K562 (cell line): ENCODE data around the gene RFT1.

ENCODE experiments used
- ATF1 ChIP-seq, 2 experiments: fragments of 450-650 bp in 1 of 2; IDR thresholded peaks; 2 replicates each; pipeline ENCODE4 v1.6.1; 2016; ENCODE audit warnings: missing compliant biosample characterization in 1 of 2, missing genetic modification characterization in 1 of 2
- ERF ChIP-seq: fragments of 450-650 bp; formaldehyde crosslinking; IDR thresholded peaks from 2 replicates; pipeline ENCODE4 v1.4.0; 2020; ENCODE audit warnings: mild to moderate bottlenecking, mixed read lengths
- HIVEP1 ChIP-seq: fragments of 250-450 bp; sonication (Bioruptor Pico); IDR thresholded peaks from 2 replicates; pipeline ENCODE4 v1.4.0; 2020; ENCODE audit warnings: mild to moderate bottlenecking
- NR2C2 ChIP-seq, 2 experiments: fragments of 200-800 bp in 1 of 2; sonication (Bioruptor generic) in 1 of 2; sonication (generic) in 1 of 2; formaldehyde crosslinking in 1 of 2; IDR thresholded peaks; 2 replicates each; pipeline versions ENCODE4 v1.6.1 to v1.8.0; 2016 to 2022; ENCODE audit warnings: mild to moderate bottlenecking in 1 of 2, missing compliant biosample characterization in 1 of 2, missing genetic modification characterization in 1 of 2, missing genetic modification reagents in 1 of 2
- POLR2A ChIP-seq: fragments of 450-650 bp; conservative IDR thresholded peaks from 2 replicates; pipeline ENCODE4 v1.6.1; 2016
- PPARD ChIP-seq: fragments of 250-450 bp; sonication (Bioruptor Pico); IDR thresholded peaks from 2 replicates; pipeline ENCODE4 v1.8.0; 2022; ENCODE audit warnings: inconsistent platforms, mild to moderate bottlenecking, moderate library complexity
- RCOR1 ChIP-seq, 2 experiments: IDR thresholded peaks; 2 replicates each; pipeline ENCODE4 v1.6.1; 2012; ENCODE audit warnings: low read depth in 2 of 2, low read length in 2 of 2, borderline replicate concordance in 1 of 2, improper control_type of control experiment in 1 of 2
- SMC3 ChIP-seq: conservative IDR thresholded peaks from 2 replicates; pipeline ENCODE4 v1.6.1; 2011; ENCODE audit warnings: low read depth, low read length, improper control_type of control experiment; ENCODE audit not compliant: insufficient read depth
- TAF1 ChIP-seq: IDR thresholded peaks from 2 replicates; pipeline ENCODE4 v1.6.1; 2011; ENCODE audit warnings: mild to moderate bottlenecking, low read length, moderate library complexity; ENCODE audit not compliant: insufficient read depth, control insufficient read depth, severe bottlenecking; ENCODE audit errors: extremely low read depth
- THRAP3 ChIP-seq: fragments of 450-650 bp; IDR thresholded peaks from 2 replicates; pipeline ENCODE4 v1.6.1; 2016; ENCODE audit warnings: mild to moderate bottlenecking, inconsistent platforms, borderline replicate concordance
- TOE1 ChIP-seq, 2 experiments: fragments of 450-650 bp in 1 of 2; sonication (generic) in 1 of 2; formaldehyde crosslinking in 1 of 2; IDR thresholded peaks; 2 replicates each; pipeline versions ENCODE4 v1.7.1 to v1.8.0; 2016 to 2022; ENCODE audit warnings: borderline replicate concordance in 2 of 2, mild to moderate bottlenecking in 2 of 2, antibody characterized with exemption in 1 of 2, inconsistent platforms in 1 of 2, low read depth in 1 of 2, missing genetic modification reagents in 1 of 2, moderate library complexity in 1 of 2
- YBX1 ChIP-seq: fragments of 450-650 bp; IDR thresholded peaks from 2 replicates; pipeline ENCODE4 v1.7.1; 2016; ENCODE audit warnings: mild to moderate bottlenecking
- ZNF274 ChIP-seq: IDR thresholded peaks from 2 replicates; pipeline ENCODE4 v1.6.1; 2011; ENCODE audit warnings: low read depth, mild to moderate bottlenecking, low read length, moderate library complexity, borderline replicate concordance
- TF ChIP-seq, protein P1 (sequence below), 3 experiments: IDR thresholded peaks in 2 of 3; conservative IDR thresholded peaks in 1 of 3; 2 replicates each; pipeline ENCODE4 v1.5.1; 2011 to 2012; ENCODE audit warnings: low read length in 3 of 3, mild to moderate bottlenecking in 3 of 3, control low read depth in 2 of 3, improper control_type of control experiment in 1 of 3, inconsistent platforms in 1 of 3, low read depth in 1 of 3, mixed read lengths in 1 of 3, moderate library complexity in 1 of 3; ENCODE audit not compliant: insufficient read depth in 2 of 3

DNA sequence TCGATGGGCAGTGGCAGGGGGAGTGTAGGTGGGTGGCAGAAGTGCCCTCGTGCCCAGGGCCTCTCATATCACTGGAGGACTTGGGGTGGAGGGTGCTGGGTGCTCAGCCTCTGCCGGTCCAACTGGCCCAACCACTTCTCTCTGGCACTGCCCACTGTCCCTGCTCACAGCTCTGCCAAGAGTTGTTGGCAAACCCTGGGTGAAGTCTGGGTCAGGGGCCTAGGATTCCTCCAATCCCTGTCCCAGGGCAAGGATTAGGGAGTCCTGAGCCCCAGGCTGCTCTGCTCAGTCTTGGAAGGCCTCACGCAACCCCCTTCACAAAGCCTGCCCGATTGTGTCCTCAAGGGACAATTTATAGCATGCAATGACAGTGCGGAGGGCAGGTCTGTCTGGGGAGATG lies 25.5 kb upstream of the RFT1 start:
- TF ChIP-seq POLR2A: no peak
- no peak for TF ChIP-seq NR2C2 (CRISPR knock-in tag; IDR thresholded peaks at IDR 0.05)
- TF ChIP-seq NR2C2 (tag; IDR thresholded peaks at IDR 0.05): no peak
- no peak for TF ChIP-seq TOE1 (IDR thresholded peaks at IDR 0.05; ENCODE audit: borderline replicate concordance)
- TF ChIP-seq TOE1 (CRISPR knock-in tag; IDR thresholded peaks at IDR 0.05; ENCODE audit: borderline replicate concordance, low read depth): no peak
- TF ChIP-seq RCOR1 (IDR thresholded peaks at IDR 0.05; ENCODE audit: borderline replicate concordance in 1 of 2, low read depth in 2 of 2, low read length in 2 of 2): no peak
- no peak for TF ChIP-seq SMC3
- TF ChIP-seq TAF1: no peak
- TF ChIP-seq YBX1: no peak
- TF ChIP-seq ATF1 (CRISPR knock-in tag; IDR thresholded peaks at IDR 0.05): no peak
- no peak for TF ChIP-seq ATF1 (tag; IDR thresholded peaks at IDR 0.05)
- no peak for TF ChIP-seq ERF (CRISPR knock-in tag)
- no peak for TF ChIP-seq ZNF274
- TF ChIP-seq THRAP3: no peak
- TF ChIP-seq PPARD (CRISPR knock-in tag): no peak
- no peak for TF ChIP-seq HIVEP1 (CRISPR knock-in tag)
- TF ChIP-seq, protein P1, sequence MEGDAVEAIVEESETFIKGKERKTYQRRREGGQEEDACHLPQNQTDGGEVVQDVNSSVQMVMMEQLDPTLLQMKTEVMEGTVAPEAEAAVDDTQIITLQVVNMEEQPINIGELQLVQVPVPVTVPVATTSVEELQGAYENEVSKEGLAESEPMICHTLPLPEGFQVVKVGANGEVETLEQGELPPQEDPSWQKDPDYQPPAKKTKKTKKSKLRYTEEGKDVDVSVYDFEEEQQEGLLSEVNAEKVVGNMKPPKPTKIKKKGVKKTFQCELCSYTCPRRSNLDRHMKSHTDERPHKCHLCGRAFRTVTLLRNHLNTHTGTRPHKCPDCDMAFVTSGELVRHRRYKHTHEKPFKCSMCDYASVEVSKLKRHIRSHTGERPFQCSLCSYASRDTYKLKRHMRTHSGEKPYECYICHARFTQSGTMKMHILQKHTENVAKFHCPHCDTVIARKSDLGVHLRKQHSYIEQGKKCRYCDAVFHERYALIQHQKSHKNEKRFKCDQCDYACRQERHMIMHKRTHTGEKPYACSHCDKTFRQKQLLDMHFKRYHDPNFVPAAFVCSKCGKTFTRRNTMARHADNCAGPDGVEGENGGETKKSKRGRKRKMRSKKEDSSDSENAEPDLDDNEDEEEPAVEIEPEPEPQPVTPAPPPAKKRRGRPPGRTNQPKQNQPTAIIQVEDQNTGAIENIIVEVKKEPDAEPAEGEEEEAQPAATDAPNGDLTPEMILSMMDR (IDR thresholded peaks at IDR 0.05 in 2 of 3, conservative IDR thresholded peaks at IDR 0.05 in 1 of 3; ENCODE audit: insufficient read depth in 2 of 3, low read depth in 1 of 3, low read length in 3 of 3): no peak
